Stimulated activated CD4-positive, alpha-beta T cell treated with anti-CD3 and anti-CD28 coated beads, Interleukin-4, amount 100 ng/mL, for 4 hours (primary cell): ENCODE data around the gene ELMO1.

Source experiments
- DNase-seq, 2 experiments: peaks; one replicate each; pipeline ENCODE4 v3.0.0-alpha.2; 2020

The ELMO1 gene

GRCh38 chr7:37076668-37077067 is 372.0 kb downstream of the ELMO1 start:
- DNase-seq = no peak

- no peak for DNase-seq
These were observed 374.3 kb downstream of the ELMO1 start for GRCh38 chr7:37074370-37074769.

- DNase-seq = no peak
These were observed 377.5 kb downstream of the ELMO1 start for GRCh38 chr7:37071124-37071523.

- no peak for DNase-seq
These were observed 378.2 kb downstream of the ELMO1 start for GRCh38 chr7:37070471-37070870.

- DNase-seq = no peak
These were observed 378.6 kb downstream of the ELMO1 start for GRCh38 chr7:37070031-37070430.

- DNase-seq = no peak
These were observed 379.3 kb downstream of the ELMO1 start for GRCh38 chr7:37069336-37069735.

- DNase-seq = no peak
These were observed 379.8 kb downstream of the ELMO1 start for GRCh38 chr7:37068902-37069301.

GRCh38 chr7:37068038-37068437 is 380.6 kb downstream of the ELMO1 start:
- no peak for DNase-seq

GRCh38 chr7:37065779-37066271 is 382.8 kb downstream of the ELMO1 start:
- DNase-seq = peak in 1 of 2 experiments; percentile 9

- no peak for DNase-seq
These were observed 386.2 kb downstream of the ELMO1 start for GRCh38 chr7:37062560-37062859.

GRCh38 chr7:37061849-37062559 is 386.7 kb downstream of the ELMO1 start:
- DNase-seq = no peak

GRCh38 chr7:37056234-37056912 is 392.3 kb downstream of the ELMO1 start:
- no peak for DNase-seq

GRCh38 chr7:37054624-37055241 is 393.9 kb downstream of the ELMO1 start:
- DNase-seq = no peak

GRCh38 chr7:37052705-37053104 is 396.0 kb downstream of the ELMO1 start:
- DNase-seq = peak in 1 of 2 experiments; percentile 8

- DNase-seq = no peak
These were observed 397.9 kb downstream of the ELMO1 start for GRCh38 chr7:37050801-37051200.

GRCh38 chr7:37048674-37049073 is 400.0 kb downstream of the ELMO1 start:
- DNase-seq = no peak

- no peak for DNase-seq
These were observed 401.4 kb downstream of the ELMO1 start for GRCh38 chr7:37047260-37047659.

GRCh38 chr7:37046531-37047079 is 402.1 kb downstream of the ELMO1 start:
- no peak for DNase-seq

- DNase-seq = no peak
These were observed 402.9 kb downstream of the ELMO1 start for GRCh38 chr7:37045681-37046179.

GRCh38 chr7:37041461-37041860 is 407.2 kb downstream of the ELMO1 start:
- no peak for DNase-seq

GRCh38 chr7:37040330-37040729 is 408.3 kb downstream of the ELMO1 start:
- no peak for DNase-seq

- no peak for DNase-seq
These were observed 409.4 kb downstream of the ELMO1 start for GRCh38 chr7:37039131-37039749.

GRCh38 chr7:37038706-37039105 is 410.0 kb downstream of the ELMO1 start:
- DNase-seq = no peak
